Amniotic epithelial cell (primary cell): ENCODE results near the gene ATF6.

ENCODE experiments used
- DNase-seq: peaks from one replicate; pipeline ENCODE4 v3.0.0-alpha.2; 2010; ENCODE audit warnings: low read depth

ATF6 gene

DNA sequence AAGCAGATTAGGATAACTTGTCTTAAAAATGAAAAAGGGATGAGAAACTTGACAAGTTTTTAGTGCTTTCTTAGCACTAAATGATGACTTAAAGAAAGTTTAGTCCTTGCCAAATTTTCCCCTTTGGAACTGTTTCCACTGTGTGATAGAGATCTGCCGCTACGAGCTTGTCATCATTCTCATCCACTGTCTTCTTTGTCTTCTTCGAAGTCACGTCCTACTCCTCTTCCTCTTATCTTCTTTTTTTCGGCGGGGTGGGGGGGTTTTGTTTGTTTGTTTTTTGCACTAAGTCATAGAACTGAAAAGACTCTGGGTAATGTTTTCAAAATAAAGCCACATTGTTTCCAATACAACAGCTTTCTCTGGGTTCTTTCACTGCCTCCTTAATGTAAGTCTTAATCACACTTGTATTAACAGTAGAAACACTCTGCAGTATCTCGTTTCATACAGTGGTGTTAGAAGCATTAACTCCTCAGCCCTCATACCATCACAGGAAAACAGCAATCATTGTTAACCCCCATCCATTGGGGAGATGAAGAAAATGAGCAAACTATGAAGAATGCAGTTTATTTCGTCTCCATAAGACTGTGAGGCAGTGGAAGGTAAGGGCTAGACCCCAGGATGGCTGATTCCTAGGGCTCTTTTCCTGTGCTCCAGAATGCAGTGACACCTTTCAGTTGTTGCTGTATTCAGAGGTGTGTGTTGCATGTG is 175.8 kb downstream of the ATF6 start:
- DNase-seq: no peak

DNA sequence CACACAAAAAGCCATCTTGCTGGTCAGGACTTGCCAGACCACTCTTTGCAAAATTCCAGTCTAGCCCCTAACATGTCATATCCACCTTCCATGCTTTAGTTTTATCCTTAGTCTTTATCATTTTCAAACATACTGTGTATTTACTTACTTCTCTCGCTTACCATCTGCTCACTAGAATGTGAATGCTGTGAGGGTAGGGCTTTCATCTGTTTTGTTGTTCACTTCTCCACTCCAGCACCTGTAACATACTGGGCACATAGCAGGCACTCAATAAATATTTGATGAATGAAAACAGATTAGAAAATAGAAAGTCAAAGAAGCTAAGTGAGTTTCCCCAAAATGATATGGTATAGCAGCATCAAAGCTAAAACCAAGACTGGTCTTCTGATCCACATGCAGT is 177.6 kb downstream of the ATF6 start:
- no peak for DNase-seq

- DNase-seq: no peak
Observed at GRCh38 chr1:161944381-161944780, 178.3 kb downstream of the ATF6 start.

- DNase-seq: no peak
Observed at GRCh38 chr1:161945306-161946060, 179.4 kb downstream of the ATF6 start.

DNA sequence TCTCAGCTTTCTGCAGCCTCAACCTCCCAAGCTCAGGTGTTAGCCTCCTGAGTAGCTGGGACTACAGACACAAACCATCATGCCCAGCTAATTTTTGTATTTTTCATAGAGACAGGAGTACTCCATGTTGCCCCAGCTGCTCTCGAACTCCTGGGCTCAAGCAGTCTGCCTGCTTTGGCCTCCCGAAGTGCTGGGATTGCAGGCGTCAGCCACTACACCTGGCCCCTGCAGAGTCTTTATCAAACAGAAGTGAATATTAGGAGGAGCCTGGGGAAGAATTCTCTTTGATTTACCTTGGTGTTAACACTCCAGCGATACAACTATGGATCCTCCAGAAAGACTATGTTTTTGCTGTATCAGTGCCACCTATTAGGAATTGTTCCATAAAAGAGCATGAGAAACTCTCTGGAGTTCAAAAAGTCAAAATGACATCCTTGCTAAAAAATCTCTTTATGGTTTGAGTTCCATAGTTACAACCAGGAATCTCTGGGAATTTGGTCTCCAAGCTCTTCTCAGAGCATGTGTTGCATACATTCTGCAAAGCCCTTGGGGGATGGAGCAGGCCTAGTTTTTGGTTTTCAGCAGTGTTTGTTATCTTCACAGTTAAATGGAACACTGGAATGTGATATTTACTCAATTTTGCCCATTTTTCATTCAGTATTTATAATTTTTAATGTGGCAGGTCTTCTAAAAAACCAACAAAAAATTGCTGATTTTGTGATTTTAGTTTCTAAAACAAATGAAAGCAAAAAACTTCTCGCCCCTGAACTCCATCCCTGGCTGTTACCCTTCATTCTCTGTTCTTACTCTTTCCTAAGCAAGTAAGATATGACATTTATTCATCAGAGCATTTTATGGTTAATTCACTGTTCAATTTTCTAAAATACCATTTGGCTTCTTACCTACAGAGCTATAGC is 180.2 kb downstream of the ATF6 start:
- DNase-seq: peak; percentile 23

GRCh38 chr1:161948435-161948834 is 182.3 kb downstream of the ATF6 start:
- no peak for DNase-seq

GRCh38 chr1:161949548-161949947 is 183.4 kb downstream of the ATF6 start:
- no peak for DNase-seq

DNA sequence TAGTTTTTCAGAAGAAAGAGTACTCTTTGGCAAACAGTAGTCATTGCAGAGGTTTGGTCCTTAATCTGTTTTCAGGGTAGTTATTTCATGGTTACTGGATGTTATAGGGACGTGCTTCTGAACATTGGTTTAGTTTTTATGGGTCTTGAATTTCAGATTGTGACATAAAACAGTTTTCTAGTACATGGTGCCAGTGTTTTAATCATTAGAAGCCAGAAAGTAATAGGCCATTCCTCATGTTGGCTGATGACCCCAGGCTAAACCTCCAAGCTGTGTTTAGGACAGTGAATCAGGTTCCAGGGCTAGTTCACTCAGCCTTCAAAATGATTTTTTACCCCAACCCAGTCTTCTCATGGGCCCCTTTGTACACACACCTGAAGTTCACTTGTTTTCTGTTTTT is 184.3 kb downstream of the ATF6 start:
- DNase-seq: no peak

DNA sequence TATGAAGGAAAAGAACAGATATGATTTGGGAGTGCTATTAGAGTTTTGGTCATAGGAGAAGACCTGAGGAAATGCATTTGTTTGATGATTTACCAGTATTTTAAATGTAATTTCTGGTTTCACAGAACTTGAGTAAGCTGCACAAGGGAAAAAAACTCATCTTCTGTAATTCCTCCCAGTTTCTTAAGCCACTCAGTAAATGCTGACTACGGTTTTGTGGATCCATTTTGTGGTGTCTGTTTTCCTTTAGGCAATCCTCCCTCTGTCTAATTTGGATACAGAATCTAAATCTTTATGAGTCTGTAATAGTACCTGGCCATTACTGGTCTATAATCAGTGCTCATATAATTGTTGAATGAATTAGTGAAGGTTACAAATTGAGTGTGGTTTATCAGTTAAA is 185.5 kb downstream of the ATF6 start:
- no peak for DNase-seq

- DNase-seq: no peak
Observed at GRCh38 chr1:161952607-161953172, 186.6 kb downstream of the ATF6 start.

GRCh38 chr1:161953256-161953920 is 187.3 kb downstream of the ATF6 start:
- DNase-seq: no peak

DNA sequence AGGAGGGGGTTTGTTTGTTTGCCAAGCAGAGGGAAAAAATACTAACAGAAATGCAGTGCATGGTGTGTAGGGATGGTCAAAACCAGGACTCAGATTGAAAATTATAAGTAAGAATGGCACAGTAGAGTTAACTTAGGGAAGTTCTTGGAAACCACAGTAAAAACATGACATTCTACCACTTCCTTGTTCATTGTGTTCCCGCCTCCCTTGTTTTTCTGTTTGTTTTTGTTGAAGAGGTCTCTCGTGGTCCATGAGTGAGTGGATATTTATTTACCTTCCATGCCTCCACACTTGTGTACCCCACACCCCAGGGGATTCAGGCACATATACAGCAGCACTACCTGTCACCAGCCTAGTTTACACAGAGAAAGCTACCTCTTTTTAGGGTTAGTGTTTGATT is 187.9 kb downstream of the ATF6 start:
- no peak for DNase-seq

GRCh38 chr1:161954466-161954865 is 188.3 kb downstream of the ATF6 start:
- DNase-seq: no peak

DNA sequence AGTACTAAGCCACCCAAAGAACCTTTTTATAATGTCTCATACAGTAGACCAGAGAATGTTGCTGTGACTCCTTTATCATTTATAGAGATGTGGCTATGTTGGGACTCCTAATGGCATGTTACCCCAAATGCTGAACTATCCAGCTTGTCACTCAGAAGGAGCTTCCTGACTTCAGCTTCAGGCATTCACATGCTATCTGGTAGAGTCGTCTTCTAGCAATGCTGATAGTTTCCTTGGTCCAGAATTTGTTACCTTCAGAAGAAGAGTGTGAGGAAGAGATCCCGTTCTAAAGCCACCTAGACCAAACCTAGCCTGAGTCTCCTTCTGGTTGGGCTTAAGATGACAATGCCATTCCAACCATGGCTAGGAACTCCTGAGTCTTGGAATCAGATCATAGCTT is 189.5 kb downstream of the ATF6 start:
- DNase-seq: no peak

DNA sequence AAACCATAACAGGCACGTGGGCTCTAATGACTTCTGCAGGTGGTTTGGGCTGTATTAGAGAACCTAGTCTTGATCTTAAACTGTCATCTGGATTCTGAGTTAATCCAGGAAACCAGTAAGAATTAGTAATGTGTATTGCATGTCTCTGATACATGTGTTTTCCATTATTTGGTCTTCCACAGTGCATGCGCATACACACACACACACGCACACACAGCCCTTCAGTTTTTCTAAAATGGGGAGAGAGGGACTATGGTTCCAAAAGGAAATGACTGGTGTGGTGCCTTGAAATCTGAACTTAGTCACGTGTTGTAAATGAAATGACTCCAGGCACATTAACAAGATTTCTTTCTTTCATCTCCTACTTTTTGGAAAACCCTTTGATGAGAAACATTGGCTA is 190.0 kb downstream of the ATF6 start:
- DNase-seq: no peak

GRCh38 chr1:161956930-161957329 is 190.8 kb downstream of the ATF6 start:
- DNase-seq: no peak

DNA sequence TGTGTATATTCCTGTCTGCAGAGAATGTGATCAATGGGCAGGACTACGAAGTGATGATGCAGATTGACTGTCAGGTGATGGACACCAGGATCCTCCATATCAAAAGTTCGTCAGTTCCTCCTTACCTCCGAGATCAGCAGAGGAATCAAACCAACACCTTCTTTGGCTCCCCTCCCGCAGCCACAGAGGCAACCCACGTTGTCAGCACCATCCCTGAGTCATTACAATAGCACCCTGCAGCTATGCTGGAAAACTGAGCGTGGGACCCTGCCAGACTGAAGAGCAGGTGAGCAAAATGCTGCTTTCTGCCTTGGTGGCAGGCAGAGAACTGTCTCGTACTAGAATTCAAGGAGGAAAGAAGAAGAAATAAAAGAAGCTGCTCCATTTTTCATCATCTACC is 192.3 kb downstream of the ATF6 start:
- no peak for DNase-seq

GRCh38 chr1:161962091-161962887 is 196.2 kb downstream of the ATF6 start:
- DNase-seq: peak; percentile 73

DNA sequence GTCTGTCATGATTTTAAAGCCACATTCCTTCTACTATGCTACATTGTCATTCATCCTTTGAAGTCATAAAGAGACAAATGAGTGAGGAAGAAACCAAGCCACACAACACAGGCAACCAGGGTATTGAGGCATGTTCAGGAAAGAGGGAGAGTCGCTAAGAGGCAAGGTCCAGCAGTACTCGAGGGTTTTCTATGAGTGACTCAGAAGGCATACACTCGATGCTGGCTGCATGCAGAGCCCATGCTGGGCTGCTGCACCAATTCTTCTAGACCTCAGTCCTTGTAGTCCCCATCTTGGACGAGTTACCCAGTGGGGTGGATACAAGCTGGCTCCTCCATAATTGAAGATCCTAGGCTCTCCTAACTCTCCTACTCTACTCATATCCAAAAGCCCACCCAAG is 199.9 kb downstream of the ATF6 start:
- DNase-seq: peak; percentile 3

GRCh38 chr1:161970036-161970435 is 203.9 kb downstream of the ATF6 start:
- DNase-seq: no peak

DNA sequence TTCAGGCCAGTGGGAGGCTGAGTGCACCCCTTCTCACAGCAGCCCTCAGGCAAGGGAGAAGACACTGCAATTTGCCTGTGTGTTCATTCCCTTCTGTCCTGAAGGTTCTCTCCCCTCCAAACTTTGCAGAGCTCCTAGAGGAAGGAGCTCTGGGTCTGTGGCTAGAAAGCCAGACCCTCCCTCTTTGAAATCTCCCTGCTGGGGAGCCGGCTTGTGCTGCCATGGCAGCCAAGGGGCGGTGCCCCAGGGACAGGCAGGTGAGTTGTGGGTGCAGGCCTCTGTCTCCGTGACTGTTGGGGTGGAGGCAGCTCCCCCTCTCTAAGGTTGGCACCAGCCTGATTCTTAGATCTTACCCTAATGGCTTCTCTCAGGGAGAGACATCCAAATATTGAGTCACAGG is 204.5 kb downstream of the ATF6 start:
- DNase-seq: no peak
